K562 (cell line): ENCODE data around the gene RPS23. TPM values are rescaled to one million over a fixed set of nuclear protein-coding genes. Genes with fewer than 3 reads are reported as not detected.

Source experiments
- CUX1 ChIP-seq: fragments of 200-800 bp; sonication (Bioruptor generic); IDR thresholded peaks from 2 replicates; pipeline ENCODE4 v1.6.1; 2016; ENCODE audit warnings: missing genetic modification characterization, missing compliant biosample characterization
- EP400 ChIP-seq: fragments of 450-650 bp; IDR thresholded peaks from 2 replicates; pipeline ENCODE4 v1.6.1; 2017; ENCODE audit warnings: antibody characterized with exemption, mild to moderate bottlenecking, moderate library complexity
- MEF2D ChIP-seq: conservative IDR thresholded peaks from 2 replicates; pipeline ENCODE4 v1.6.1; 2016; ENCODE audit warnings: low read depth, missing genetic modification characterization, missing compliant biosample characterization
- NR0B1 ChIP-seq: fragments of 450-650 bp; IDR thresholded peaks from one replicate; pipeline ENCODE4 v1.6.1; 2018; ENCODE audit warnings: mild to moderate bottlenecking, moderate library complexity; ENCODE audit not compliant: partially characterized antibody
- NR4A1 ChIP-seq, 2 experiments: fragments of 250-450 bp in 1 of 2; fragments of 450-650 bp in 1 of 2; sonication (Bioruptor Pico) in 1 of 2; IDR thresholded peaks; 2 replicates each; pipeline versions ENCODE4 v1.4.0 to v1.6.1; 2016 to 2020; ENCODE audit warnings: mild to moderate bottlenecking in 2 of 2, missing compliant biosample characterization in 1 of 2, missing genetic modification characterization in 1 of 2, moderate library complexity in 1 of 2
- RAD51 ChIP-seq: fragments of 450-650 bp; IDR thresholded peaks from 2 replicates; pipeline ENCODE4 v1.7.1; 2016; ENCODE audit warnings: low read depth, mild to moderate bottlenecking, borderline replicate concordance
- SMARCA5 ChIP-seq: fragments of 450-650 bp; IDR thresholded peaks from 2 replicates; pipeline ENCODE4 v1.6.1; 2016
- SP2 ChIP-seq: IDR thresholded peaks from 2 replicates; pipeline ENCODE4 v1.6.1; 2011; ENCODE audit warnings: mild to moderate bottlenecking, low read depth, low read length, moderate library complexity; ENCODE audit not compliant: poor library complexity, severe bottlenecking; ENCODE audit errors: extremely low read depth
- TRIM28 ChIP-seq: fragments of 450-650 bp; IDR thresholded peaks from 2 replicates; pipeline ENCODE4 v1.6.1; 2017
- ZNF23 ChIP-seq: fragments of 250-450 bp; sonication (Bioruptor Pico); IDR thresholded peaks from 2 replicates; pipeline ENCODE4 v1.4.0; 2020; ENCODE audit warnings: mild to moderate bottlenecking
- ZNF280A ChIP-seq: fragments of 450-650 bp; IDR thresholded peaks from 2 replicates; pipeline ENCODE4 v1.6.1; 2018; ENCODE audit warnings: mild to moderate bottlenecking, low read depth; ENCODE audit not compliant: partially characterized antibody
- ZNF280B ChIP-seq: fragments of 250-450 bp; sonication (Bioruptor Pico); IDR thresholded peaks from 2 replicates; pipeline ENCODE4 v1.5.1; 2021; ENCODE audit warnings: mild to moderate bottlenecking
- ZNF740 ChIP-seq, 3 experiments: fragments of 200-800 bp in 1 of 3; sonication (Bioruptor generic) in 1 of 3; sonication (generic) in 1 of 3; formaldehyde crosslinking in 1 of 3; IDR thresholded peaks; 2 replicates each; pipeline versions ENCODE4 v1.6.1 to v1.8.0; 2016 to 2022; ENCODE audit warnings: mild to moderate bottlenecking in 2 of 3, missing compliant biosample characterization in 2 of 3, missing genetic modification characterization in 2 of 3, missing genetic modification reagents in 1 of 3
- ZNF785 ChIP-seq: fragments of 250-450 bp; sonication (Bioruptor Pico); IDR thresholded peaks from 2 replicates; pipeline ENCODE4 v1.4.0; 2020; ENCODE audit warnings: mild to moderate bottlenecking
- polyA plus RNA-seq, 8 experiments: library from polyadenylated mRNA; depleted of rRNA in 4 of 8; stranded (reverse) in 5 of 8; unstranded in 3 of 8; fragments of >200 nt; fragmentation: Nextera tagmentation in 2 of 8; fragmentation: Illumina TruSeq in 1 of 8; extraction: Ambion mirVana in 2 of 8; extraction: Trizol in 1 of 8; gene quantifications; 2 replicates each; pipeline versions ENCODE4 v1.2.1 to v1.2.3, GENCODE V29; 2011 to 2014; ENCODE audit warnings: inconsistent platforms in 1 of 8, missing spikeins in 1 of 8
- total RNA-seq, 7 experiments: library from RNA; depleted of rRNA in 6 of 7; stranded (reverse); fragments of >200 nt in 6 of 7; fragmentation: Illumina TruSeq in 2 of 7; extraction: Trizol in 2 of 7; gene quantifications; 2 replicates each; pipeline versions ENCODE4 v1.2.1 to v1.2.3, GENCODE V29; 2011 to 2021; ENCODE audit warnings: low replicate concordance in 1 of 7

The RPS23 gene
- total and polyA plus RNA-seq, 9 of the 15 experiments (the other 6 are each of a cell fraction or from before 2014, with no cell fraction given): 3,252 to 10,689 (median 6,302) TPM

GRCh38 chr5:82246960-82247574 is 31.1 kb downstream of the RPS23 start (continued):
- peak; percentile 95 for TF ChIP-seq ZNF280A
- 0 out of 2 replicates have a peak, but pooled peaks have one; percentile 63 for TF ChIP-seq ZNF280B
- TF ChIP-seq ZNF740 (CRISPR knock-in tag; IDR thresholded peaks at IDR 0.05): no peak
- no peak for TF ChIP-seq ZNF740 (tag; IDR thresholded peaks at IDR 0.05)
- no peak for TF ChIP-seq EP400
- TF ChIP-seq RAD51: no peak
- TF ChIP-seq NR0B1: no peak
- no peak for TF ChIP-seq NR4A1 (CRISPR knock-in tag; IDR thresholded peaks at IDR 0.05)
- no peak for TF ChIP-seq NR4A1 (tag; IDR thresholded peaks at IDR 0.05)
- TF ChIP-seq MEF2D (tag): no peak
- TF ChIP-seq SP2: no peak
- TF ChIP-seq ZNF23 (CRISPR knock-in tag): no peak
- peak; percentile 48; the same call in 1 of the 2 replicates for TF ChIP-seq SMARCA5
- no peak for TF ChIP-seq CUX1 (CRISPR knock-in tag)
- peak; percentile 95; the same call in 1 of the 2 replicates for TF ChIP-seq TRIM28
- no peak for TF ChIP-seq ZNF785 (CRISPR knock-in tag)
